Activated CD4-positive, alpha-beta T cell treated with anti-CD3 and anti-CD28 coated beads, Interleukin-2, amount 10 ng/mL, durations not matched to agents 24 days and 14 days (primary cell): ENCODE data around the gene ATG9B. TPM values are rescaled to one million over a fixed set of nuclear protein-coding genes. Genes with fewer than 3 reads are reported as not detected.
"Not testable (repeated sequence)": the region's sequence is repeated elsewhere in the genome, so short reads cannot be mapped to it uniquely, and the experiment has no call there.

Source experiments
- DNase-seq: peaks from one replicate; pipeline ENCODE4 v3.0.0; 2022
- H3K27ac Mint-ChIP-seq: one replicate; pipeline ENCODE4 v1.8.0; 2022; ENCODE audit warnings: mild to moderate bottlenecking, mixed read lengths
- H3K27me3 Mint-ChIP-seq: one replicate; pipeline ENCODE4 v1.8.0; 2022; ENCODE audit warnings: mixed read lengths
- H3K36me3 Mint-ChIP-seq: one replicate; pipeline ENCODE4 v1.8.0; 2022; ENCODE audit warnings: low read depth, mild to moderate bottlenecking, mixed read lengths
- H3K4me1 Mint-ChIP-seq: one replicate; pipeline ENCODE4 v1.8.0; 2021; ENCODE audit warnings: mixed read lengths
- H3K4me3 Mint-ChIP-seq: one replicate; pipeline ENCODE4 v1.8.0; 2022; ENCODE audit warnings: mild to moderate bottlenecking, moderate library complexity, mixed read lengths
- H3K9me3 Mint-ChIP-seq: one replicate; pipeline ENCODE4 v1.8.0; 2021; ENCODE audit warnings: mixed read lengths
- intact Hi-C: fragments of 100-400 bp; cut with micrococcal nuclease; formaldehyde crosslinking; loops from one replicate; pipeline ENCODE4 v1.15.1; 2023
- total RNA-seq: library from RNA; stranded (reverse); gene quantifications from 2 replicates; pipeline ENCODE4 v1.2.3, GENCODE V29; 2022

Gene ATG9B
- total RNA-seq, 1 donor from 2014 or later = 7.5 TPM

DNA sequence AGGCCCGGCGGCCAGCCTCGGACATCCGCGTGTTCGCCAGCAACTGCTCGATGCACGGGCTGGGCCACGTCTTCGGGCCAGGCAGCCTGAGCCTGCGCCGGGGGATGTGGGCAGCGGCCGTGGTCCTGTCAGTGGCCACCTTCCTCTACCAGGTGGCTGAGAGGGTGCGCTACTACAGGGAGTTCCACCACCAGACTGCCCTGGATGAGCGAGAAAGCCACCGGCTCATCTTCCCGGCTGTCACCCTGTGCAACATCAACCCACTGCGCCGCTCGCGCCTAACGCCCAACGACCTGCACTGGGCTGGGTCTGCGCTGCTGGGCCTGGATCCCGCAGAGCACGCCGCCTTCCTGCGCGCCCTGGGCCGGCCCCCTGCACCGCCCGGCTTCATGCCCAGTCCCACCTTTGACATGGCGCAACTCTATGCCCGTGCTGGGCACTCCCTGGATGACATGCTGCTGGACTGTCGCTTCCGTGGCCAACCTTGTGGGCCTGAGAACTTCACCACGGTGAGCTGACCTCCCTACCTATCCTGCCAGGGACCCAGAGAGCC lies 24.7 kb upstream of the ATG9B start:
- Mint-ChIP-seq H3K27me3 (peaks cover 5% of the 10 kb centered on the region), H3K27ac (no peak overlapping the region), H3K4me1 (peaks cover 8% of the 10 kb centered on the region), H3K36me3 (peaks cover 8% of the 10 kb centered on the region), H3K4me3 (no peak overlapping the region), H3K9me3 (no peaks in the 10 kb centered on the region)
- DNase-seq = no peak
- intact Hi-C loops = no loop called here

DNA sequence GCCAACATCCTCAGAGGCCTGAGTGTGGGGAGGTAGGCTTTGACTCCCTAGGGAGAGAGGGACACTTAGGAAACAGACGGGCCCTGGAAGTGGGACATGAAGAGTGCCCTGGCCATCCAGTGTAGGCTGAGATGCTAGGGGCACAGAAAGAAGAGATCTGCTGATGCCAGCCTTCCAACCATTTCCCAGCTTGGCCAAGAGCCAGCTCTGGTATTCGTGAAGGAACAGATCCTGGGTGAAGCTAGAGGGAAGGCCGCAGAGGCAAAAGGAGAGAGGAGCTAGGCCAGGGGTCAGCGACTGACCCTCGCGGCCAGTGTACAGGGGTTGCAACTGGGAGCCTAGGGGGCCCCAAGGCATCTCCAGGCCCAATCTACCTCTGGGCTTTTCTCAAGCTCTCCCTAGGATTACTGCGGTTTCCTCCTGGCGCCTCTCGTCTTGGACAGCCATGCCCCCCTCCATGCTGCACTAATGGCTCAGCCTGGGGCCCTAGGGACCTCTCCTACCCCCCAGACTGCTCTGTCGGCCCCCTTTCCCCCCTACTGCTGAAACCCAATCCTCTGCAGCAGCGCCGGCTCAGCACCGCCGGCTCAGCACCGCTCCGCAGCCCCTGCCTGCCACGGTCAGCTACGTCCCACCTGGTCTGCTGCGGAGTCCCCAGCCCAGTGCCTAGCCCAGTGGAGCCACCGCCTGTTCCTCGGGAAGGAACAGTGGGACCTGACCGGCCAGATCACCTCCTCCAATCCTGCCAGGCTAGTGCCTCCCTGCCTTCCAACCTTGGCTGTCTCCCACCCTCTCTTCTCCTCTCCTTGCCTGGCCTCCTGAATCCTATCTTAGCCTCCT lies 23.9 kb upstream of the ATG9B start, which contains the start of gene ASIC3:
ASIC3 (plus strand) TSS at position 556 of the 840 bp plus-strand sequence. CDS start 355 bp downstream, outside the sequence.
- H3K4me3 Mint-ChIP-seq = no peak within 1 kb of the TSS
- no peak for DNase-seq
- no peaks in the 10 kb centered on the region for H3K9me3 Mint-ChIP-seq
- H3K27me3 Mint-ChIP-seq = peaks cover 5% of the 10 kb centered on the region
- no peak within 1 kb of the TSS for H3K27ac Mint-ChIP-seq
- H3K4me1 Mint-ChIP-seq = peaks cover 6% of the 10 kb centered on the region
- peaks cover 8% of the 10 kb centered on the region for H3K36me3 Mint-ChIP-seq
- intact Hi-C loops = no loop called here

GRCh38 chr7:151046603-151047573 lies 22.6 kb upstream of the ATG9B start:
- intact Hi-C loops = no loop called here
- DNase-seq = no peak
- Mint-ChIP-seq H3K27ac (no peak overlapping the region), H3K27me3 (peaks cover 5% of the 10 kb centered on the region), H3K4me3 (no peak overlapping the region), H3K36me3 (peaks cover 3% of the 10 kb centered on the region), H3K9me3 (no peaks in the 10 kb centered on the region), H3K4me1 (no peaks in the 10 kb centered on the region)

DNA sequence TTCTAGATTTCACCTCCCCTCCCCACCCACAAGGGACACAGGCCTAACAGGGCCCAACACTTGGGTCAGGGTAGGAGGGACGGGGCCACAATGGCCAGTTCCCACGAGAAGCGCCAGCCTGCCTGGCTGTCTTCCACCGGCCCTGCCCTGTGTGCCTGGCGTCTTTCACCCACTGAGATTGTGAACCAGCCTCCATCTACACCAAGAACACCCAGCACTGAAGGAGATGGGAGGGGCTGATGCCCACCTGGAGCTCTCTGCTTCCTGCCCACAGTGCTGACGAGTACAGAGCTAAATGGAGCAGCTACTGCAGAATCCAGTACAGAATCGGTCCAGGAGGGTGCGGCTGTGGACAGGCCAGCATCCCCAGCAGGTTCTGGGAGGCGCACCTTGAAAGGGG lies 21.7 kb upstream of the ATG9B start:
- no peaks in the 10 kb centered on the region for H3K4me1 Mint-ChIP-seq
- no peak overlapping the region for H3K4me3 Mint-ChIP-seq
- no peak overlapping the region for H3K27ac Mint-ChIP-seq
- H3K9me3 Mint-ChIP-seq = no peaks in the 10 kb centered on the region
- DNase-seq = no peak
- H3K27me3 Mint-ChIP-seq = peaks cover 5% of the 10 kb centered on the region
- intact Hi-C loops = no loop called here
- H3K36me3 Mint-ChIP-seq = peaks cover 3% of the 10 kb centered on the region

- intact Hi-C loops = no loop called here
- Mint-ChIP-seq H3K27ac (no peak overlapping the region), H3K9me3 (no peaks in the 10 kb centered on the region), H3K4me1 (no peaks in the 10 kb centered on the region), H3K36me3 (peaks cover 3% of the 10 kb centered on the region), H3K4me3 (no peak overlapping the region), H3K27me3 (peaks cover 3% of the 10 kb centered on the region)
- DNase-seq = no peak
These were observed 21.0 kb upstream of the ATG9B start for GRCh38 chr7:151045262-151045661.

DNA sequence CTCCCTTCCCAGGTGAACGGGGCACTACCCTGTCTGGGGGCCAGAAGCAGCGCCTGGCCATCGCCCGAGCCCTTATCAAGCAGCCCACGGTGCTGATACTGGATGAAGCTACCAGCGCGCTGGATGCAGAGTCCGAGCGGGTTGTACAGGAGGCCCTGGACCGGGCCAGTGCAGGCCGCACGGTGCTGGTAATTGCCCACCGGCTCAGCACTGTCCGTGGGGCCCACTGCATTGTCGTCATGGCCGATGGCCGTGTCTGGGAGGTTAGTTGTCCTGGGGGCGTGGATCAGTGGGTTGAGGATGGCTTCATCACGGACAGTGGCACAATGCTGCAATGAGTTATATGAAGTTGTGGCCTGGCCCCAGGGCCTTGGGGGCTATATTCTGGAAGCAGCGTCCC lies 19.7 kb upstream of the ATG9B start:
- DNase-seq = no peak
- H3K27me3 Mint-ChIP-seq = no peaks in the 10 kb centered on the region
- peaks cover 6% of the 10 kb centered on the region for H3K36me3 Mint-ChIP-seq
- no peaks in the 10 kb centered on the region for H3K9me3 Mint-ChIP-seq
- H3K4me1 Mint-ChIP-seq = peaks cover 11% of the 10 kb centered on the region
- H3K4me3 Mint-ChIP-seq = no peak overlapping the region
- intact Hi-C loops = no loop called here
- H3K27ac Mint-ChIP-seq = no peak overlapping the region

DNA sequence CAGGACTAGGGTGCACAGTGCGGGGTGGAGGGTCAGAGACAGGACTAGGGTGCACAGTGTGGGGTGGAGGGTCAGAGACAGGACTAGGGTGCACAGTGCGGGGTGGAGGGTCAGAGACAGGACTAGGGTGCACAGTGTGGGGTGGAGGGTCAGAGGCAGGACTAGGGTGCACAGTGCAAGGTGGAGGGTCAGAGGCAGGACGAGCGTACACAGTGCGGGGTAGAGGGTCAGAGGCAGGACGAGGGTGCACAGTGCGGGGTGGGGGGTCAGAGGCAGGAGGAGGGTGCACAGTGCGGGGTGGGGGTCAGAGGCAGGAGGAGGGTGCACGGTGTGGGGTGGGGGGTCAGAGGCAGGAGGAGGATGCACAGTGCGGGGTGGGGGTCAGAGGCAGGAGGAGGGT lies 19.2 kb upstream of the ATG9B start:
- DNase-seq, intact Hi-C loops, H3K9me3 Mint-ChIP-seq, H3K4me3 Mint-ChIP-seq, H3K27ac Mint-ChIP-seq, H3K27me3 Mint-ChIP-seq, H3K36me3 Mint-ChIP-seq: not testable (repeated sequence)
- peaks cover 16% of the 10 kb centered on the region for H3K4me1 Mint-ChIP-seq

- no peaks in the 10 kb centered on the region for H3K27me3 Mint-ChIP-seq
- no peak overlapping the region for H3K27ac Mint-ChIP-seq
These were observed 16.5 kb upstream of the ATG9B start for GRCh38 chr7:151040616-151041375.

DNA sequence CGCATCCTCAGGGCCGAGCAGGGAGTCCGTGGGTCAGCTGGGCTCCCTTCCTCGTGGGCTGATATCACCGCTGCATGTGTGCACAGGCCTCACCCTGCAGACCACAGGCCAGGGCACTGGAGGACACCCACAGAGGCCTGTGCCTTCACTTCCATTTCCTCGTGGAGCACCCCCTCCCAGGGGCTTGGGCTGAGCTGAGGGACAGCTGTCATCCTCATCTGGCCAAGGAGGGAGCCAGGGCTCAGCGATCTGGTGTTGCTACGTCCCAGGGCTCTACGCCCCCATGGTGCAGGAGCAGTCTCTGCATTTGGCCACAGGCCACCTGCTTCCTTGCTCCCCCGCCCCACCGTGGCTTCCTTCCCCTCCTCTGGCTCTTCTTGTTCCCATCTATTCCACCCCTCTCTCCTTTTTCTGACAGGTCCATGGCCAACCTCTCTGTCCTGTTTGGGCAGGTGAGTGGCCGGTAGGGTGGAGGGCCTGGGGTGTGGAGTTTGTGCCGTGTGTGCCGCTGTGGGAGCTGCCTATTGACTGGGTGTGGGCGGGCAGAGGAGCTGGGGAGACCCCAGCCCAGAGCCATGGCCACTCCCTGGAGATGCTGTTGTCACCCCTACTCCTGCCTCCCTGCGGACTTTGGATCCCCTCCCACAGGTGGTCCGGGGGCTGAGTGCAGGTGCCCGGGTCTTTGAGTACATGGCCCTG lies 15.7 kb upstream of the ATG9B start:
- Mint-ChIP-seq H3K27ac (peak overlapping the region; percentile 92), H3K9me3 (no peaks in the 10 kb centered on the region), H3K27me3 (no peaks in the 10 kb centered on the region), H3K4me3 (no peak overlapping the region), H3K36me3 (peaks cover 10% of the 10 kb centered on the region), H3K4me1 (peaks cover 17% of the 10 kb centered on the region)
- intact Hi-C loops = loop anchor here (1.0 kb wide), 1 partner anchor 18 kb away; no protein-coding TSS in a partner anchor
- DNase-seq = no peak

More at GRCh38 chr7:151040616-151041375, 16.5 kb upstream of the ATG9B start:
- intact Hi-C loops = no loop called here
- Mint-ChIP-seq H3K4me1 (peaks cover 17% of the 10 kb centered on the region), H3K4me3 (no peak overlapping the region), H3K9me3 (no peaks in the 10 kb centered on the region), H3K36me3 (peaks cover 7% of the 10 kb centered on the region)
- no peak for DNase-seq

DNA sequence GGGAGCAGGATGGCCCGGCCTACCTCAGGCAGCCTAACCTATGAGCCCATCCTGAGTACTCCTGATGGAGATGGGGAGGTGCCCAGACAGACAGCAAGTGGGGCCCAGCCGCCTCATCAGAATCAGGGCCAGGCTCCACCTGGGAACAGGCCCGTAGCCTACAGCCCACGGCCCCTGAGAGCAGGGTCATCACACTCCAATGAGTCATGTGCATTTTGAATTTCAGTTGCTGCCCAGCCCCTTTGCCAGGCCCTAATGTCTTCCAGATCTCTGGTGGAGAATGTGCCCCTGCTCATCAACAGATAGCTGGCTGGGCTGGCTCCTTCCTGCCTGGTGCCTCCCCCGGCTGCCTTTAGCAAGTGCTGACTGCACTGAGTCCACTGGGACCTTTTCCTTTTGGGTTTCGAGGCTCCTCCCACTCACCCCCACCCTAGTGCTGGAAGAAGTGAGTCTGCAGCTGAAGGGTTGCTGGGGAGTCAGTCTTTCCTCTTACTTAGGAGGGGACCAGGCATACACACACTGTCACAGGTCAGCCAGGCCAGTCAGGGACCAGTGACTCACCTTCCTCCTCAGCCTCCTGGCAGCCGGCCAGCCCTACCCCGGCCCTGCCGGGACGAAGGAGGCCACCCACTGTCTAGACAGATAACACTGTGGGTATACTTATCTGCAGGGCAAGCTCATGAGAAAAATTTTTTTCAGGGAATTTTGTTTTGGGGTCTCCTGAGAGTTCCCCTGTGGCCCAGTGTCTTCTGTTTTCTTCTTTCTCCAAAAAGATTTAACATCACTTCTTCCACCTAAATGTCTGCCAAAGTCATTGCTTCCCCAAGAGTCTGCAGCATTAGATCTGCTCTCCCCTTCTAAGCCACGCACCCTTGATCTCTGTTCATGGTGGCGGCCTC lies 14.9 kb upstream of the ATG9B start:
- intact Hi-C loops = loop anchor here (1.0 kb wide), 1 partner anchor 19 kb away; no protein-coding TSS in a partner anchor
- Mint-ChIP-seq H3K27me3 (no peaks in the 10 kb centered on the region), H3K36me3 (peaks cover 10% of the 10 kb centered on the region), H3K4me1 (peaks cover 17% of the 10 kb centered on the region), H3K4me3 (peak overlapping the region; percentile 56), H3K9me3 (no peaks in the 10 kb centered on the region), H3K27ac (peak overlapping the region; percentile 92)
- DNase-seq = peak; percentile 76

- Mint-ChIP-seq H3K27ac (no peak overlapping the region), H3K4me1 (peaks cover 20% of the 10 kb centered on the region), H3K36me3 (peaks cover 10% of the 10 kb centered on the region), H3K9me3 (no peaks in the 10 kb centered on the region), H3K4me3 (no peak overlapping the region), H3K27me3 (no peaks in the 10 kb centered on the region)
- no peak for DNase-seq
- intact Hi-C loops = no loop called here
These were observed 11.6 kb upstream of the ATG9B start for GRCh38 chr7:151035902-151036301.
